NCI-H1105 treated with DMSO at 0.1 percent for 48 hours (cell line): ENCODE results near the gene CHERP.
"Not testable (repeated sequence)": the region's sequence is repeated elsewhere in the genome, so short reads cannot be mapped to it uniquely, and the experiment has no call there.

Source experiments
- DNase-seq: peaks from one replicate; lab custom pipeline; 2025; lab: John Stamatoyannopoulos, UW

CHERP gene

GRCh38 chr19:16577531-16577985, 35.3 kb upstream of the CHERP start:
- no peak for DNase-seq

GRCh38 chr19:16576690-16577530, 34.7 kb upstream of the CHERP start:
- DNase-seq: no peak

GRCh38 chr19:16575861-16576689, 33.8 kb upstream of the CHERP start:
- DNase-seq: no peak

- DNase-seq: no peak
These were observed 33.0 kb upstream of the CHERP start for GRCh38 chr19:16575282-16575681.

GRCh38 chr19:16573925-16574324, 31.7 kb upstream of the CHERP start:
- DNase-seq: no peak

- no peak for DNase-seq
These were observed 31.1 kb upstream of the CHERP start for GRCh38 chr19:16573296-16573695.

GRCh38 chr19:16572332-16573211, 30.3 kb upstream of the CHERP start, which contains the start of gene SLC35E1:
Gene SLC35E1 (minus strand): TSS chr19:16572415. CDS start chr19:16572364, 51 bp downstream.
- DNase-seq: peak; percentile 93

GRCh38 chr19:16571822-16572331, 29.6 kb upstream of the CHERP start:
- peak; percentile 16 for DNase-seq

GRCh38 chr19:16571283-16571682, 29.0 kb upstream of the CHERP start:
- DNase-seq: no peak

GRCh38 chr19:16569609-16570320, 27.5 kb upstream of the CHERP start:
- DNase-seq: no peak

- no peak for DNase-seq
These were observed 24.5 kb upstream of the CHERP start for GRCh38 chr19:16566702-16567101.

GRCh38 chr19:16566161-16566560, 23.9 kb upstream of the CHERP start:
- DNase-seq: no peak

- no peak for DNase-seq
These were observed 22.6 kb upstream of the CHERP start for GRCh38 chr19:16564842-16565241.

GRCh38 chr19:16562608-16563025, 20.4 kb upstream of the CHERP start:
- DNase-seq: no peak

- DNase-seq: no peak
These were observed 19.1 kb upstream of the CHERP start for GRCh38 chr19:16561382-16561781.

GRCh38 chr19:16559780-16560276, 17.6 kb upstream of the CHERP start:
- DNase-seq: no peak

GRCh38 chr19:16554776-16555175, 12.5 kb upstream of the CHERP start:
- no peak for DNase-seq

GRCh38 chr19:16551902-16552301, 9.7 kb upstream of the CHERP start:
- DNase-seq: not testable (repeated sequence)

GRCh38 chr19:16548956-16549355, 6.7 kb upstream of the CHERP start:
- DNase-seq: no peak

GRCh38 chr19:16544473-16545231, 2.4 kb upstream of the CHERP start:
- DNase-seq: no peak
